ENCODE data around the gene PTGER1.

Gene PTGER1

GRCh38 chr19:14434543-14435319 lies 40.4 kb downstream of the PTGER1 start:
- Histone ChIP-seq H3K27ac (ENCODE audit: insufficient read depth in 1 of 2, low read depth in 1 of 2, low read length in 2 of 2, poor library complexity in 1 of 2, severe bottlenecking in 2 of 2) (peak overlapping the region in 1 of 2 experiments; percentile 62), H3K9me3 (ENCODE audit: control extremely low read depth in 1 of 5, control insufficient read depth in 4 of 5, insufficient read depth in 2 of 5, low read depth in 1 of 5, low read length in 4 of 5) (no peaks in the 10 kb centered on the region), H3K4me1 (ENCODE audit: control extremely low read depth in 1 of 4, control insufficient read depth in 4 of 4, insufficient read depth in 4 of 4, low read length in 3 of 4) (peaks cover 0 to 50% (median 48%) of the 10 kb centered on the region in 4 experiments), H3K4me3 (ENCODE audit: control insufficient read depth in 1 of 7, extremely low read depth in 1 of 7, insufficient read depth in 4 of 7, low read depth in 2 of 7, low read length in 6 of 7) (peak overlapping the region in 5 of 7 experiments; percentile 8 to 84 (median 79)), H3K36me3 (ENCODE audit: control insufficient read depth in 4 of 4, insufficient read depth in 4 of 4, low read length in 3 of 4) (peaks cover 0 to 6% (median 1%) of the 10 kb centered on the region in 4 experiments), H3K27me3 (replicated peaks in 2 of 5; ENCODE audit: control insufficient read depth in 4 of 5, insufficient read depth in 5 of 5, low read length in 4 of 5) (no peaks in the 10 kb centered on the region)
- CTCF ChIA-PET, result interaction anchor here (0.7 to 1.6 kb wide), 4 partner anchors 14 to 46 kb away, joined by 3 to 4 read pairs (median 3); no protein-coding TSS in a partner anchor
- POLR2A ChIA-PET, result no interaction called here
- DNase-seq, result peak in 2 of 3 donors; percentile 58 to 67
- WGBS (ENCODE audit: insufficient coverage), result 80% methylated on average over 19 of the region's 23 CpGs

- POLR2A ChIA-PET, result no interaction called here
Observed at GRCh38 chr19:14433554-14434501, 41.3 kb downstream of the PTGER1 start.

DNA sequence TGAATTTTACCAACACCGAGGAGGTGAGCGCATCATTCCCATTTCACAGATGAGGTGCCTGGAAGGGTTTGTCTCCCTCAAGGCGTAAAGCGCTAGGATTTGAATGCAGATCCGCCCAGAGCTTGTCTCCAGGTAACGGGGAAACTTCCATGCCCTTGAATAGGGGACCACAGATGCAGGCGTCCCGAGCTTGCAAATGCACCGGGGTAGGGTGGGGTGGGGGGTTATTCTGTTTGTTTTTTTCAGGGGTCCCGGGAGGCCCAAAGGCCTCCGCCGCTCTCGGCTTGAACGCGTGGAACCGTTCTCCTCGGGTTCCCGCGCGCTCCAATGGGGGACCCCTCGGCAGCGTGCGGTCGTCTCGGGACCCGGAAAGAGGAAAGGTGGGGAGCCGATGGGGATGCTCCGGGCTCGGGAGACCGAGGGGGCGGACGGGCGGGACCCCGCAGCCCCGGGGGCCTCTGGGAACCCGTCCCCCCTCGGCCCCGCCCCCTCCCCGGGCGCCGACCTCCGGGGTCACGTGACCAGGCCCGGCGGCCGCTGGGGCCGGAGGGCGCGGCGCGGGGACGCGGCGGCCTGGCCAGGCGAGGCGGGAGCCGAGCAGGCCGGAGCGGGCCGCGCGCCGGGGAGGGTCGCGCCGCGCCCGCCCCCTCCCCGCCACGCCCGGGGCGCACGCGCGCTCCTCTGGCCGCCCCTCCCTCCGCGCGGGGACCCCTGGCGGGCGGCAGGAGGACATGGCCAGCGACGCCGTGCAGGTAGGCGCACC lies 42.2 kb downstream of the PTGER1 start, which contains the start of gene PKN1:
Gene PKN1 (plus strand): TSS at position 516 of the 763 bp plus-strand sequence. CDS start 216 bp downstream, at position 732.
- H3K4me1 ChIP-seq (ENCODE audit: control extremely low read depth in 1 of 4, control insufficient read depth in 4 of 4, insufficient read depth in 4 of 4, low read length in 3 of 4), result peaks cover 0 to 33% (median 31%) of the 10 kb centered on the region in 4 experiments
- H3K27me3 ChIP-seq (replicated peaks in 2 of 5; ENCODE audit: control insufficient read depth in 4 of 5, insufficient read depth in 5 of 5, low read length in 4 of 5), result no peaks in the 10 kb centered on the region
- CTCF ChIA-PET, result interaction anchor here (0.6 to 3.6 kb wide), 11 partner anchors 8 to 48 kb away, joined by 3 to 34 read pairs (median 5); partner anchors contain the start of gene DDX39A
- 3% methylated on average over 52 of the region's 85 CpGs for WGBS (ENCODE audit: insufficient coverage)
- H3K4me3 ChIP-seq (ENCODE audit: control insufficient read depth in 1 of 7, extremely low read depth in 1 of 7, insufficient read depth in 4 of 7, low read depth in 2 of 7, low read length in 6 of 7), result peak within 1 kb of the TSS; percentile 66 to 84 (median 79)
- H3K36me3 ChIP-seq (ENCODE audit: control insufficient read depth in 4 of 4, insufficient read depth in 4 of 4, low read length in 3 of 4), result peaks cover 0 to 6% (median 1%) of the 10 kb centered on the region in 4 experiments
- no peaks in the 10 kb centered on the region for H3K9me3 ChIP-seq (ENCODE audit: control extremely low read depth in 1 of 5, control insufficient read depth in 4 of 5, insufficient read depth in 2 of 5, low read depth in 1 of 5, low read length in 4 of 5)
- POLR2A ChIA-PET, result interaction anchor here (0.6 kb wide), 1 partner anchor 52 kb away, joined by 4 read pairs; no protein-coding TSS in a partner anchor
- peak within 1 kb of the TSS in 1 of 2 experiments; percentile 73 for H3K27ac ChIP-seq (ENCODE audit: insufficient read depth in 1 of 2, low read depth in 1 of 2, low read length in 2 of 2, poor library complexity in 1 of 2, severe bottlenecking in 2 of 2)
- peak; percentile 45 to 56 (median 51) for DNase-seq

More at GRCh38 chr19:14433554-14434501, 41.3 kb downstream of the PTGER1 start:
- WGBS (ENCODE audit: insufficient coverage), result 3% methylated on average over 36 of the region's 52 CpGs
- H3K9me3 ChIP-seq (ENCODE audit: control extremely low read depth in 1 of 5, control insufficient read depth in 4 of 5, insufficient read depth in 2 of 5, low read depth in 1 of 5, low read length in 4 of 5), result no peaks in the 10 kb centered on the region
- peaks cover 0 to 6% (median 1%) of the 10 kb centered on the region in 4 experiments for H3K36me3 ChIP-seq (ENCODE audit: control insufficient read depth in 4 of 4, insufficient read depth in 4 of 4, low read length in 3 of 4)
- CTCF ChIA-PET, result interaction anchor here (1.2 kb wide), 1 partner anchor 46 kb away, joined by 3 read pairs; no protein-coding TSS in a partner anchor
- peak in 2 of 3 donors; percentile 40 to 57 for DNase-seq
- peak overlapping the region; percentile 66 to 84 (median 79) for H3K4me3 ChIP-seq (ENCODE audit: control insufficient read depth in 1 of 7, extremely low read depth in 1 of 7, insufficient read depth in 4 of 7, low read depth in 2 of 7, low read length in 6 of 7)
- peak overlapping the region in 1 of 2 experiments; percentile 73 for H3K27ac ChIP-seq (ENCODE audit: insufficient read depth in 1 of 2, low read depth in 1 of 2, low read length in 2 of 2, poor library complexity in 1 of 2, severe bottlenecking in 2 of 2)
- H3K4me1 ChIP-seq (ENCODE audit: control extremely low read depth in 1 of 4, control insufficient read depth in 4 of 4, insufficient read depth in 4 of 4, low read length in 3 of 4), result peaks cover 0 to 41% (median 39%) of the 10 kb centered on the region in 4 experiments
- no peaks in the 10 kb centered on the region for H3K27me3 ChIP-seq (replicated peaks in 2 of 5; ENCODE audit: control insufficient read depth in 4 of 5, insufficient read depth in 5 of 5, low read length in 4 of 5)

- Histone ChIP-seq H3K4me3 (ENCODE audit: control insufficient read depth in 1 of 7, extremely low read depth in 1 of 7, insufficient read depth in 4 of 7, low read depth in 2 of 7, low read length in 6 of 7) (no peak overlapping the region), H3K27me3 (replicated peaks in 2 of 5; ENCODE audit: control insufficient read depth in 4 of 5, insufficient read depth in 5 of 5, low read length in 4 of 5) (no peaks in the 10 kb centered on the region), H3K27ac (ENCODE audit: insufficient read depth in 1 of 2, low read depth in 1 of 2, low read length in 2 of 2, poor library complexity in 1 of 2, severe bottlenecking in 2 of 2) (no peak overlapping the region), H3K9me3 (ENCODE audit: control extremely low read depth in 1 of 5, control insufficient read depth in 4 of 5, insufficient read depth in 2 of 5, low read depth in 1 of 5, low read length in 4 of 5) (no peaks in the 10 kb centered on the region), H3K4me1 (ENCODE audit: control extremely low read depth in 1 of 4, control insufficient read depth in 4 of 4, insufficient read depth in 4 of 4, low read length in 3 of 4) (peaks cover 0 to 30% (median 28%) of the 10 kb centered on the region in 4 experiments), H3K36me3 (ENCODE audit: control insufficient read depth in 4 of 4, insufficient read depth in 4 of 4, low read length in 3 of 4) (peaks cover 0 to 5% (median 0%) of the 10 kb centered on the region in 4 experiments)
- no peak for DNase-seq
- ChIA-PET POLR2A (interaction anchor here (0.6 kb wide), 1 partner anchor 12 kb away, joined by 4 read pairs; the partner anchor contains the start of gene DDX39A), CTCF (interaction anchor here (0.8 to 3.6 kb wide), 7 partner anchors 9 to 79 kb away, joined by 3 to 34 read pairs (median 7); partner anchors contain the start of gene DDX39A)
- WGBS (ENCODE audit: insufficient coverage), result 100% methylated on average over 1 of the region's 3 CpGs
Observed at GRCh38 chr19:14430712-14431111, 44.4 kb downstream of the PTGER1 start.

- POLR2A ChIA-PET, result no interaction called here
- WGBS (ENCODE audit: insufficient coverage), result 100% methylated on average over 1 of the region's 4 CpGs
- Histone ChIP-seq H3K9me3 (ENCODE audit: control extremely low read depth in 1 of 5, control insufficient read depth in 4 of 5, insufficient read depth in 2 of 5, low read depth in 1 of 5, low read length in 4 of 5) (no peaks in the 10 kb centered on the region), H3K36me3 (ENCODE audit: control insufficient read depth in 4 of 4, insufficient read depth in 4 of 4, low read length in 3 of 4) (no peaks in the 10 kb centered on the region), H3K4me3 (ENCODE audit: control insufficient read depth in 1 of 7, extremely low read depth in 1 of 7, insufficient read depth in 4 of 7, low read depth in 2 of 7, low read length in 6 of 7) (no peak overlapping the region), H3K27me3 (replicated peaks in 2 of 5; ENCODE audit: control insufficient read depth in 4 of 5, insufficient read depth in 5 of 5, low read length in 4 of 5) (no peaks in the 10 kb centered on the region), H3K4me1 (ENCODE audit: control extremely low read depth in 1 of 4, control insufficient read depth in 4 of 4, insufficient read depth in 4 of 4, low read length in 3 of 4) (peaks cover 0 to 15% (median 14%) of the 10 kb centered on the region in 4 experiments), H3K27ac (ENCODE audit: insufficient read depth in 1 of 2, low read depth in 1 of 2, low read length in 2 of 2, poor library complexity in 1 of 2, severe bottlenecking in 2 of 2) (no peak overlapping the region)
- CTCF ChIA-PET, result interaction anchor here (0.5 to 1.7 kb wide), 10 partner anchors 9 to 294 kb away, joined by 3 to 6 read pairs (median 3); partner anchors contain the start of gene DDX39A
- DNase-seq, result no peak
Observed at GRCh38 chr19:14428882-14429416, 46.2 kb downstream of the PTGER1 start.

- CTCF ChIA-PET, result interaction anchor here (1.5 kb wide), 1 partner anchor 53 kb away, joined by 3 read pairs; no protein-coding TSS in a partner anchor
- H3K4me3 ChIP-seq (ENCODE audit: control insufficient read depth in 1 of 7, extremely low read depth in 1 of 7, insufficient read depth in 4 of 7, low read depth in 2 of 7, low read length in 6 of 7), result no peak overlapping the region
- peaks cover 0 to 8% (median 6%) of the 10 kb centered on the region in 4 experiments for H3K4me1 ChIP-seq (ENCODE audit: control extremely low read depth in 1 of 4, control insufficient read depth in 4 of 4, insufficient read depth in 4 of 4, low read length in 3 of 4)
- POLR2A ChIA-PET, result no interaction called here
- H3K27ac ChIP-seq (ENCODE audit: insufficient read depth in 1 of 2, low read depth in 1 of 2, low read length in 2 of 2, poor library complexity in 1 of 2, severe bottlenecking in 2 of 2), result no peak overlapping the region
- DNase-seq, result no peak
- 100% methylated on average over 1 of the region's 2 CpGs for WGBS (ENCODE audit: insufficient coverage)
- no peaks in the 10 kb centered on the region for H3K27me3 ChIP-seq (replicated peaks in 2 of 5; ENCODE audit: control insufficient read depth in 4 of 5, insufficient read depth in 5 of 5, low read length in 4 of 5)
- no peaks in the 10 kb centered on the region for H3K9me3 ChIP-seq (ENCODE audit: control extremely low read depth in 1 of 5, control insufficient read depth in 4 of 5, insufficient read depth in 2 of 5, low read depth in 1 of 5, low read length in 4 of 5)
- no peaks in the 10 kb centered on the region for H3K36me3 ChIP-seq (ENCODE audit: control insufficient read depth in 4 of 4, insufficient read depth in 4 of 4, low read length in 3 of 4)
Observed at GRCh38 chr19:14427461-14427860, 47.7 kb downstream of the PTGER1 start.

Data from common myeloid progenitor, CD34-positive (primary cell).